Panc1 (cell line): ENCODE measurements around the gene FAM107B. TPM values are rescaled to one million over a fixed set of nuclear protein-coding genes. Genes with fewer than 3 reads are reported as not detected.

Experiments
- ATAC-seq: fragments of 200-7000 bp; cut with Tn5 transposase; 2 replicates; pipeline ENCODE4 v1.9.1; 2020; ENCODE audit warnings: mild to moderate bottlenecking, moderate library complexity
- BruUV-seq: library from RNA; stranded (reverse); fragments of 400-500 nt; replicated peaks from 2 replicates; lab custom pipeline; 2021; lab: Mats Ljungman, UMichigan
- CTCF ChIA-PET: fragments of 300-600 bp; sonication (Branson Sonifier 250); formaldehyde crosslinking; loops from one replicate; lab custom pipeline; 2022; ENCODE audit warnings: antibody characterized with exemption; lab: Charles Lee
- POLR2A ChIA-PET: fragments of 300-600 bp; sonication (Branson Sonifier 250); formaldehyde crosslinking; loops from one replicate; lab custom pipeline; 2022; ENCODE audit warnings: antibody characterized with exemption; lab: Charles Lee
- DNase-seq: peaks from one replicate; pipeline ENCODE4 v3.0.0-alpha.2; 2010; ENCODE audit warnings: low read depth, low spot score
- H3K27ac ChIP-seq: 2 replicates; pipeline ENCODE4 v1.5.1; 2011; ENCODE audit warnings: mild to moderate bottlenecking, low read length, inconsistent platforms
- H3K27me3 ChIP-seq: fragments of 200-500 bp; sonication (Bioruptor generic); 2 replicates; pipeline ENCODE4 v1.6.0; 2014; ENCODE audit warnings: low read length, inconsistent platforms; ENCODE audit not compliant: control insufficient read depth, insufficient read depth
- H3K36me3 ChIP-seq: fragments of 200-500 bp; sonication (Bioruptor generic); 2 replicates; pipeline ENCODE4 v1.5.1; 2014; ENCODE audit warnings: inconsistent platforms, mild to moderate bottlenecking, low read length, moderate library complexity; ENCODE audit not compliant: control insufficient read depth, insufficient read depth
- H3K4me1 ChIP-seq: 2 replicates; pipeline ENCODE4 v1.5.1; 2011; ENCODE audit warnings: inconsistent platforms, mild to moderate bottlenecking, low read length, moderate library complexity; ENCODE audit not compliant: control insufficient read depth, insufficient read depth
- H3K4me3 ChIP-seq, 2 experiments: 2 replicates each; pipeline ENCODE4 v1.5.1; 2011 to 2012; ENCODE audit warnings: low read depth in 2 of 2, low read length in 2 of 2, mild to moderate bottlenecking in 2 of 2, inconsistent platforms in 1 of 2, moderate library complexity in 1 of 2
- H3K9me3 ChIP-seq: fragments of 200-500 bp; sonication (Bioruptor generic); 2 replicates; pipeline ENCODE4 v1.5.1; 2014; ENCODE audit warnings: low read depth, mild to moderate bottlenecking, inconsistent platforms, low read length, moderate library complexity; ENCODE audit not compliant: control insufficient read depth, insufficient read depth
- CTCF ChIP-seq: fragments of 450-650 bp; IDR thresholded peaks from 2 replicates; pipeline ENCODE4 v1.5.1; 2017; ENCODE audit warnings: mild to moderate bottlenecking
- POLR2AphosphoS5 ChIP-seq: IDR thresholded peaks from 2 replicates; pipeline ENCODE4 v1.6.1; 2012; ENCODE audit warnings: mild to moderate bottlenecking, low read depth, low read length, moderate library complexity
- REST ChIP-seq, 2 experiments: IDR thresholded peaks; 2 replicates each; pipeline ENCODE4 v1.6.1; 2011 to 2012; ENCODE audit warnings: low read depth in 2 of 2, control low read depth in 1 of 2, low read length in 1 of 2, mild to moderate bottlenecking in 1 of 2, moderate library complexity in 1 of 2; ENCODE audit not compliant: insufficient read depth in 1 of 2
- SIN3A ChIP-seq: IDR thresholded peaks from 2 replicates; pipeline ENCODE4 v1.6.1; 2012; ENCODE audit warnings: low read depth, mild to moderate bottlenecking, low read length, moderate library complexity, borderline replicate concordance; ENCODE audit not compliant: insufficient read depth
- TCF7L2 ChIP-seq: IDR thresholded peaks from 2 replicates; pipeline ENCODE4 v1.6.1; 2011; ENCODE audit warnings: mild to moderate bottlenecking, low read depth, low read length, inconsistent platforms
- in situ Hi-C: cut with HindIII; loops from 2 replicates; pipeline ENCODE4 v1.10.0; 2016; ENCODE audit warnings: low sequenced_read_pairs, low pct_unique_long_range_greater_than_20kb
- intact Hi-C: fragments of 100-400 bp; cut with micrococcal nuclease; formaldehyde crosslinking; loops from one replicate; pipeline ENCODE4 v1.10.0; 2022; ENCODE audit not compliant: unreplicated experiment
- total RNA-seq: library from RNA; stranded (reverse); gene quantifications from one replicate; pipeline ENCODE4 v1.2.1, GENCODE V29; 2021; ENCODE audit not compliant: unreplicated experiment

FAM107B gene
- total RNA-seq, 1 experiment from 2014 or later, result 13.4 TPM

- Histone ChIP-seq H3K4me3 (no peak overlapping the region), H3K27me3 (no peaks in the 10 kb centered on the region), H3K36me3 (no peaks in the 10 kb centered on the region), H3K4me1 (no peaks in the 10 kb centered on the region), H3K27ac (no peak overlapping the region), H3K9me3 (no peaks in the 10 kb centered on the region)
- BruUV-seq, result no TSS peak
- no peak for ATAC-seq
- TF ChIP-seq SIN3A (no peak), POLR2AphosphoS5 (no peak), CTCF (peak; percentile 68), TCF7L2 (no peak), REST (IDR thresholded peaks at IDR 0.05; ENCODE audit: insufficient read depth in 1 of 2, low read depth in 2 of 2, low read length in 1 of 2) (no peak)
- ChIA-PET CTCF (interaction anchor here (0.6 to 1.0 kb wide), 2 partner anchors 41 to 280 kb away, joined by 4 to 8 read pairs; no protein-coding TSS in a partner anchor), POLR2A (no interaction called here)
- intact Hi-C loops (no loop called here), in situ Hi-C loops (no loop called here)
- DNase-seq, result peak; percentile 5
These were observed 48.4 kb upstream of the FAM107B start for GRCh38 chr10:14822879-14823755.

- Histone ChIP-seq H3K36me3 (no peaks in the 10 kb centered on the region), H3K4me1 (no peaks in the 10 kb centered on the region), H3K27ac (no peak overlapping the region), H3K4me3 (no peak overlapping the region), H3K27me3 (no peaks in the 10 kb centered on the region), H3K9me3 (no peaks in the 10 kb centered on the region)
- ATAC-seq (no peak), DNase-seq (no peak)
- TF ChIP-seq REST (IDR thresholded peaks at IDR 0.05; ENCODE audit: insufficient read depth in 1 of 2, low read depth in 2 of 2, low read length in 1 of 2), result no peak
- TF ChIP-seq CTCF, result no peak
- no peak for TF ChIP-seq POLR2AphosphoS5
- TF ChIP-seq SIN3A, result no peak
- no peak for TF ChIP-seq TCF7L2
- BruUV-seq, result no TSS peak
- in situ Hi-C loops (no loop called here), intact Hi-C loops (no loop called here)
- ChIA-PET POLR2A (no interaction called here), CTCF (no interaction called here)
These were observed 47.1 kb upstream of the FAM107B start for GRCh38 chr10:14821635-14822375.
